GM20431 (cell line): ENCODE measurements around the gene LIPF.
"Not testable (repeated sequence)": the region's sequence is repeated elsewhere in the genome, so short reads cannot be mapped to it uniquely, and the experiment has no call there.

Experiments
- in situ Hi-C: fragments of 300-500 bp; cut with MseI, MboI; formaldehyde crosslinking; loops from one replicate; pipeline ENCODE4 v1.15.0; 2020; ENCODE audit warnings: low sequenced_read_pairs; ENCODE audit not compliant: unreplicated experiment

LIPF gene

DNA sequence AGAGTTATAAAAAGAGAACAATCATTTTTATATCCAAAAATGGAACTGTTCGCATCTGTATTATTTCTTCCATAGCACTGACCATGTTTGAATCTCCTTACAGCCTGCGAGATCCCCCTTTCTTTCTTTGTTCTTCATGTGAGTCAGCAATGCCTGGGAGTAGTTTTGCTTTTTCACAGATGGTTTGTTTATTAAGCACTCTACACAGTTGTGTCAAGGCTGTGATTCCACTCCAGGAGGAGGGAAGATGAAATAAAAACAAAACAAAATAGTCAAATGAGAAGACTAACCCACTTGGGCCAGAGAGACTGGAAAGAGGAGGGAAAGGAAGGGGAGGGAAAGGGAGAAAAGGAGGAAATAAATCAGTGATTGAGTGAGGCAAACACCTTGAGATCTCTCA is 7.8 kb downstream of the LIPF start:
- in situ Hi-C loops, result no loop called here

DNA sequence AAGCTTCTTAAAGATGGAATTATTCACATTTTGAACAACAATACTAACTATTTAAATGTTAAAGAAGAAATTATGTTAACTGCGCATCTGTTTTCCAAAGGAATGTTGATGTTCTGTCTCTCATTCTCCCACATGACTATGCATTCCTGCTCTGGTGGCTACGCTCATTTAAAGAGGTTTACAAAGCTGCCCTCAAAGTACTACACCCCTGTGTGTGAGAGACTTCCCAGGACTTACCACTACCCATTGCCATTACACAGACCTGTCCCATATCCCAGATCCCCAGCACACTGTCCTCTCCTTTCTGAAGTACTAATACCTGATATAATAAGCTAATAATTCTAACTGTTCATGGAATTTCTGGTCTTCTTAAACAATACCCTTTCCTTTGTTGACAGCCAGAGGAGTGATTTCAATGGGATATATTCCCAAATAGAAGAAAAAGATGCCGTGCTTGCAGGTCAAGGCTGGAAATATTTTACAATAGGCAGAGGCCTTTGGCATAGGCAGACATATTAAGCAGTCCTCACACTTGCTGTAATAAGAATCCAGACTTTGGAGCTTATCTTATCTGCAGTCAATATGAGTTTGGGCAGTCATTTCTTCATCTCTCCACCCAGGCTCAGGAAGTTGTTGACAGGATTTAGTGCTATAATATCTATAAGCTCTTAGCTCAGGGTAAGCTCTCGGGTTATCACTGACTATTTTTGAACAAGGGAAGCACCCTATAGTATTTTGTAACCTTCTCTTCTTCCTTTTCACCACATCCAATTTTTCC is 12.2 kb downstream of the LIPF start:
- in situ Hi-C loops, result no loop called here

- in situ Hi-C loops, result no loop called here
Measured at GRCh38 chr10:88680958-88681357, 16.7 kb downstream of the LIPF start.

GRCh38 chr10:88682491-88682890 is 18.2 kb downstream of the LIPF start:
- in situ Hi-C loops, result no loop called here

DNA sequence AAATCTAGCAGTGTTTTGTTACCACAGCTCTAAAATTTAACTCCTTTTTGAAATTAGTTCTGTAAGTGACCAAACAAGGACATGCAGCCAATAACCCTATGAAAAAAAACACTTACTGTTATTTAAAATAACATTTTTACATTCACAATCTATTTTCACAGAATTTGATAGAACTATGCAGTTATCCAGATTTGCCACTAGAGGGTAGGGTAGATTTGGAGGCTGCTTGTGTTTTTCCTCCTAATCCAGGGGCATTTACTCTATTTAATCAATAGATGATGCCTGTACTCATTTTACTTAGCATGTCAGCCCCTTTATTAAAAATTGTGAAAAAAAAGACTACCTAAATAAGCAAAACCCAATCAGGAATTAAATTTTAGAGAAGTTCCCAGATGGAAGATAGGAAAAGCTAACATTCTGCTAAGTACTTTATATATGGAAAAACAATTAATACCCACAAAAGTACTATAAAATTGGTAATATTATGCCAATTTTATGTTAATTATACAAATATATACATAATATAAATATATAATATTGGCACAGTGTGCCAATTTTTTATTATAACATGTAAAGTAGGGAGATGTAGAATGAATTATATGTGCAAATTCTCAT is 23.7 kb downstream of the LIPF start:
- in situ Hi-C loops, result no loop called here

DNA sequence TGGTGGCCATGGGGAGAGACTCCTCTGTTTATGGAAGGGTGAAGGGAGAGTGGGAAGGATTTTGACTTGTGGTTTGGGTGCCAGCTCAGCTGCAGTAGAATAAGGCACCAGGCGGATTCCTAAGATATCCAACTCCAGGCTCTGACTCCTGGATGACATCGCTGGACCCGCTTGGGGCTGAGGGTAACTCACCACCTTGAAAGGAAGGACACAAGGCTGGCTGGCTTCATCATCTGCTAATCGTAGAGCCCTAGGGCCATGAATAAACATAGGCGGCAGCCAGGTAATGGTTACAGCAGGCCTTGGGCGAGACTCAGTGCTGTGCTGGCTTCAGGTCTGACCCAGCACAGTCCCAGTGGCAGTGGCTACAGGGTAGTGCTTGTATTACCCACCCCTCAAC is 25.1 kb downstream of the LIPF start:
- in situ Hi-C loops, result no loop called here

DNA sequence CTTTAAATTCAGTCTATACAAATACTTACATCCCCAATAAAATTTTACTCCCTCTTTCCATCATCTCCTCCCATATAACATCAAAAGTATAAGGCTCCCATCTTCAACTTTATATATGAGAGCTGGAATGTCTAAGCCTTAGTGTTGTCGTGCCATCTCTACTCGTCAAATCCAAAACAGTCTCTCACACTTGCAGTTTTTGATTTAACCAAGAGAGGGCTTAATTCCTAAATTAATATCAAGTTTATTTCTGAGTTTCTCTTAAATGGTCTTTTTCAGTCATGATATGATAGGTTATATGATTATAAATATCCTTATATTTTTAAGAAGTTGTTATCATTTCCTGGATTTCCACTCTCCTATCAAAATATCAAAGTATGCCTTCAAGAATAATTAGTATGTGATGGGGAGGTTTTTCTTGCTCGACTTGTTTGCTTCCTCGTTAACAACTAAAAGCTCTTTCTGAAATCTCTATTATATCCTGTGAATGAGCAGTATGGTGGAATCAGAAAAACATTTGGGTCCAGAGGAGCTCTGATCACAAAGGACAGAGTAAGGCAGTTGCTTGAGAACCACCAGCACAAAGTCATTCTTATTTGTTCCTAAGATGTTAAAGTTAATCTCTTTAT is 29.3 kb downstream of the LIPF start:
- in situ Hi-C loops, result no loop called here

DNA sequence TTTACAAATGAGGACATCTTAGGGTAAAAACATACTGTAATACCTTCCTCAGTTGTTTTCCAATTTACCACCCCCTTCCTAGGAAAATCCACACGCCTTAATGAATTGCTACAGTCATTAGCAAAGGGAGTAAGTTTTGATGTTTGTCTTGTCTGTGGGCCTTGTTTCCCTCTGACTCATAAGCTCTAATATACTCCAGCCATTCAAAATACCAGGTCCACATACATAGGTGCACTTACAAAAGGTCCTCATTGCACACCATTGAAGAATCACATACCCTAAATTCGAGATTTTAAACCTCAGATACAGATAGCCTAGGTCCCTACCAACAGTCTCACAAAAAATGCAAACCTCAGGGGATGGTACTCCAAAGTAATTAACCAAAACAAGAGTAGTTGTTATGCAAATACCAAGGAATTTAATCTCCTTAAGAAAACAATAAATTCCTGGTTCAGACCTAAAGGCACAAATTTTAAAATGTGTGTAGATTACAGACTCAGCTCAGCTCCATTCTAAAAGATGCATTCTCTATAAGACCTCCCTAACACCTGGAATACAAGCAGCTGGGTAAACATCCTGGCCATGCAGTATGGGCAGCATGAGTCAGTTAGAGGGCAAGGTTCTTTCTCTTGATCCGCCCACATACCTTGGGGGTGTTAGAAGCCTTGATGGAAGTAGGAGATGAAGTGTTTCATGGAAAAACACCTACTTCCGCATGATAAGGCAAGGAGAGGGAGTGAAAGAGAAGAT is 38.8 kb downstream of the LIPF start:
- in situ Hi-C loops, result no loop called here

GRCh38 chr10:88705958-88706357 is 41.7 kb downstream of the LIPF start, which contains the start of gene LIPK:
Gene LIPK, plus strand, starts transcription at chr10:88706249. Its CDS starts 18,295 bp downstream, at chr10:88724544.
- in situ Hi-C loops, result no loop called here

- in situ Hi-C loops, result no loop called here
Measured at GRCh38 chr10:88707429-88708155, 43.4 kb downstream of the LIPF start.

GRCh38 chr10:88709361-88709760 is 45.1 kb downstream of the LIPF start:
- in situ Hi-C loops, result not testable (repeated sequence)

GRCh38 chr10:88715517-88715916 is 51.3 kb downstream of the LIPF start:
- in situ Hi-C loops, result no loop called here

DNA sequence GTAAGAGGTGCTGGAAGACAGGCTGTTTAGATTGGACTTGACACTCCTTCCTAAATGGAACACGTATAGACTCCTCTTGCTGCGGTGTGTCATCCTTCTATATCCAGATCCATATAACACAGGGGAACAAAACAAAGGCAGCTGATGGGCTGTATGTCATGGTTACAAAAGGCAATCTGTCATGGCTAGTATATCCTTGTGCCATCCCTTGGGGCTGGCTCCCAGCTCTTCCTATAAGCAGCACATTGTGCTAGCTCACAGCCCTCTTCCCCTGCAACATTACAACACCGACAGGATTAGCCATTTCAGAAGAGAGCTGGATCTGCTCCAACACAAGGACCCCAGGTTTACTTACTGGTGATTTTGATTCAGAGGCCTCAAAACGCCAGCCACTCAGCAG is 57.1 kb downstream of the LIPF start:
- in situ Hi-C loops, result no loop called here

DNA sequence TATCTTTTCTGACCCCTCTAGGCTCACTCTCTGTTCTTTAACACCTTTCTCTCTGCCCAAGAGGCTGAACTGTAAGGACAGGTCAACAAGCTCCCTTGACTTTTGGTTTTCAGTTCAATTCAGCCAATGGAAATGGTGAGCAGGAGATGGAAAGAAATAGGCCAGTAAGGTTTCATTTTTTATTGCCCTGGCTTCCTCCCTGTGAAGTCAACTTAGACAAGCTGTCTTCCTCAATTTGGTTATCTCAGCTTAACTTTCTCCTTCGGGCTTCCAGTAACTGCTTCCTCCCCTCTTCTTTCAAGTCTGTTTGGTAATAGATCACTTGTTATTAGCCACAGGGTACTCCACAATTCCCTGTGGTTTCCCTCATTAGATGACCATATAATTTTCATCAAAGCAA is 61.6 kb downstream of the LIPF start:
- in situ Hi-C loops, result no loop called here

GRCh38 chr10:88728107-88728763 is 64.0 kb downstream of the LIPF start:
- in situ Hi-C loops, result no loop called here
